GM23338 (cell line): ENCODE data around the gene FBXL14. TPM values are rescaled to one million over a fixed set of nuclear protein-coding genes. Genes with fewer than 3 reads are reported as not detected.

ENCODE experiments used
- ATAC-seq: fragments of 200-7000 bp; cut with Tn5 transposase; 3 replicates; pipeline ENCODE4 v1.9.1; 2020
- DNase-seq: peaks from one replicate; pipeline ENCODE4 v3.0.0-alpha.2; 2015; ENCODE audit warnings: low spot score
- H2AFZ ChIP-seq: fragments of 200-600 bp; sonication (generic); 2 replicates; pipeline ENCODE4 v1.8.0; 2016; ENCODE audit warnings: antibody characterized with exemption, mild to moderate bottlenecking, moderate library complexity
- H3F3A ChIP-seq: fragments of 200-600 bp; sonication (generic); replicated peaks from 2 replicates; pipeline ENCODE4 v1.8.0; 2017; ENCODE audit warnings: antibody characterized with exemption, mixed run types, low read depth
- H3K27ac ChIP-seq: fragments of 200-600 bp; sonication (generic); 2 replicates; pipeline ENCODE4 v1.6.1; 2016; ENCODE audit warnings: low read depth
- H3K27me3 ChIP-seq: fragments of 200-600 bp; sonication (generic); 2 replicates; pipeline ENCODE4 v1.8.0; 2016; ENCODE audit warnings: mild to moderate bottlenecking, mixed run types, moderate library complexity; ENCODE audit not compliant: insufficient read depth
- H3K36me3 ChIP-seq: fragments of 200-600 bp; sonication (generic); 2 replicates; pipeline ENCODE4 v1.8.0; 2016; ENCODE audit warnings: mild to moderate bottlenecking; ENCODE audit not compliant: insufficient read depth
- H3K4me1 ChIP-seq: fragments of 200-600 bp; sonication (generic); 2 replicates; pipeline ENCODE4 v1.8.0; 2016; ENCODE audit warnings: mild to moderate bottlenecking, moderate library complexity; ENCODE audit not compliant: insufficient read depth
- H3K4me2 ChIP-seq: fragments of 200-600 bp; sonication (generic); 2 replicates; pipeline ENCODE4 v1.7.1; 2017; ENCODE audit warnings: mixed run types
- H3K4me3 ChIP-seq: fragments of 200-600 bp; sonication (generic); 2 replicates; pipeline ENCODE4 v1.6.1; 2016; ENCODE audit warnings: mixed run types
- H3K79me2 ChIP-seq: fragments of 200-600 bp; sonication (generic); replicated peaks from 2 replicates; pipeline ENCODE4 v1.8.0; 2017; ENCODE audit warnings: mild to moderate bottlenecking; ENCODE audit not compliant: insufficient read depth
- H3K9me2 ChIP-seq: fragments of 200-600 bp; sonication (generic); 2 replicates; pipeline ENCODE4 v1.8.0; 2017; ENCODE audit not compliant: insufficient read depth
- H4K20me1 ChIP-seq: fragments of 200-600 bp; sonication (generic); replicated peaks from 2 replicates; pipeline ENCODE4 v1.8.0; 2017; ENCODE audit warnings: mild to moderate bottlenecking; ENCODE audit not compliant: insufficient read depth
- H3K27ac Mint-ChIP-seq: 2 replicates; pipeline ENCODE4 v1.8.0; 2020; ENCODE audit warnings: inconsistent platforms, mild to moderate bottlenecking, moderate library complexity, mixed read lengths
- H3K27me3 Mint-ChIP-seq: 3 replicates; pipeline ENCODE4 v1.8.0; 2022; ENCODE audit warnings: low read depth, mild to moderate bottlenecking, moderate library complexity, mixed read lengths, inconsistent platforms; ENCODE audit not compliant: insufficient read depth, poor library complexity
- H3K36me3 Mint-ChIP-seq: 3 replicates; pipeline ENCODE4 v1.8.0; 2021; ENCODE audit warnings: low read depth, mild to moderate bottlenecking, inconsistent platforms, moderate library complexity, mixed read lengths
- H3K4me1 Mint-ChIP-seq: 3 replicates; pipeline ENCODE4 v1.8.0; 2020; ENCODE audit warnings: mild to moderate bottlenecking, inconsistent platforms, mixed read lengths
- H3K4me3 Mint-ChIP-seq: 3 replicates; pipeline ENCODE4 v1.8.0; 2021; ENCODE audit warnings: moderate library complexity, mild to moderate bottlenecking, inconsistent platforms, mixed read lengths
- H3K9me3 Mint-ChIP-seq: 3 replicates; pipeline ENCODE4 v1.8.0; 2020; ENCODE audit warnings: moderate library complexity, mild to moderate bottlenecking, inconsistent platforms, mixed read lengths
- CREB1 ChIP-seq: fragments of 250-450 bp; sonication (Bioruptor Pico); IDR thresholded peaks from 2 replicates; pipeline ENCODE4 v1.5.0; 2020; ENCODE audit warnings: low read depth, mild to moderate bottlenecking, moderate library complexity
- CTCF ChIP-seq, 2 experiments: fragments of 200-600 bp in 1 of 2; sonication (generic) in 1 of 2; conservative IDR thresholded peaks; 2 replicates each; pipeline versions ENCODE4 v1.5.1 to v1.6.1; 2016 to 2017; ENCODE audit warnings: antibody characterized with exemption in 2 of 2, low read depth in 2 of 2, mild to moderate bottlenecking in 2 of 2, moderate library complexity in 1 of 2
- EZH2 ChIP-seq: fragments of 200-600 bp; sonication (generic); IDR thresholded peaks from one replicate; pipeline ENCODE4 v1.8.0; 2017; ENCODE audit warnings: antibody characterized with exemption, mild to moderate bottlenecking, low read depth; ENCODE audit not compliant: unreplicated experiment
- EZH2phosphoT487 ChIP-seq: fragments of 200-600 bp; sonication (generic); IDR thresholded peaks from one replicate; pipeline ENCODE4 v1.8.1; 2018; ENCODE audit warnings: antibody characterized with exemption; ENCODE audit not compliant: unreplicated experiment
- POLR2AphosphoS5 ChIP-seq: IDR thresholded peaks from 2 replicates; pipeline ENCODE4 v1.6.1; 2016; ENCODE audit warnings: antibody characterized with exemption, low read depth
- ZNF462 ChIP-seq: fragments of 250-450 bp; sonication (Bioruptor Pico); IDR thresholded peaks from 2 replicates; pipeline ENCODE4 v1.5.0; 2020; ENCODE audit warnings: mild to moderate bottlenecking, moderate library complexity
- polyA plus RNA-seq: library from polyadenylated mRNA; unstranded; fragments of >200 nt; fragmentation: Nextera tagmentation; extraction: Ambion mirVana; gene quantifications from 2 replicates; pipeline ENCODE4 v1.2.1, GENCODE V29; 2016
- total RNA-seq: library from RNA; depleted of rRNA; stranded (reverse); fragments of >200 nt; shearing (Covaris generic); gene quantifications from 2 replicates; pipeline ENCODE4 v1.2.3, GENCODE V29; 2014

FBXL14 gene
- total and polyA plus RNA-seq, 2 experiments from 2014 or later, result 0.74 to 9.4 TPM

GRCh38 chr12:1523046-1523445, 71.3 kb downstream of the FBXL14 start (continued):
- TF ChIP-seq ZNF462 (CRISPR knock-in tag), result no peak
- no peak for TF ChIP-seq CREB1 (CRISPR knock-in tag)
- no peak for TF ChIP-seq POLR2AphosphoS5
- TF ChIP-seq CTCF (conservative IDR thresholded peaks at IDR 0.05; ENCODE audit: low read depth in 2 of 2), result no peak

GRCh38 chr12:1519642-1520041, 74.7 kb downstream of the FBXL14 start:
- Histone ChIP-seq H3K4me1 (peaks cover 22% of the 10 kb centered on the region), H3K4me3 (no peak overlapping the region), H3K4me2 (no peak overlapping the region), H3K27me3 (peaks cover 7% of the 10 kb centered on the region; the same call in 1 of the 2 replicates), H3F3A (peaks cover 10% of the 10 kb centered on the region; the same call in 1 of the 2 replicates), H3K36me3 (no peaks in the 10 kb centered on the region), H4K20me1 (no peaks in the 10 kb centered on the region), H2AFZ (no peak overlapping the region), H3K9me2 (0 out of 2 replicates have a peak, but pooled peaks cover 4% of the 10 kb centered on the region), H3K27ac (no peak overlapping the region), H3K79me2 (no peaks in the 10 kb centered on the region)
- Mint-ChIP-seq H3K27me3 (peaks cover 18% of the 10 kb centered on the region), H3K27ac (no peak overlapping the region), H3K9me3 (peaks cover 6% of the 10 kb centered on the region; the same call in 2 of the 3 replicates), H3K36me3 (peaks cover 7% of the 10 kb centered on the region; the same call in 2 of the 3 replicates), H3K4me3 (no peak overlapping the region), H3K4me1 (peaks cover 24% of the 10 kb centered on the region)
- DNase-seq (no peak), ATAC-seq (no peak)
- TF ChIP-seq EZH2 (no peak), EZH2phosphoT487 (no peak)
